IMR-90 (cell line): Measurements from ENCODE around the gene CLEC3A. TPM values are rescaled to one million over a fixed set of nuclear protein-coding genes. Genes with fewer than 3 reads are reported as not detected.

Experiments used
- ATAC-seq: fragments of 200-7000 bp; cut with Tn5 transposase; 2 replicates; pipeline ENCODE4 v1.9.1; 2020; ENCODE audit warnings: low read depth, mild to moderate bottlenecking, moderate library complexity
- BruUV-seq: library from RNA; stranded (reverse); fragments of 400-500 nt; replicated peaks from 2 replicates; lab custom pipeline; 2021; lab: Mats Ljungman, UMichigan
- CTCF ChIA-PET: fragments of 300-600 bp; formaldehyde crosslinking; extraction: SDS; loops from one replicate; lab custom pipeline; 2021; ENCODE audit warnings: antibody characterized with exemption; lab: Yijun Ruan, JAX
- POLR2A ChIA-PET: fragments of 300-600 bp; sonication (Branson Sonifier 250); formaldehyde crosslinking; loops from one replicate; lab custom pipeline; 2022; ENCODE audit warnings: antibody characterized with exemption; ENCODE audit not compliant: unreplicated experiment; lab: Charles Lee
- DNase-seq: peaks from one replicate; pipeline ENCODE4 v3.0.0; 2013
- H2AFZ ChIP-seq: replicated peaks from 2 replicates; pipeline ENCODE3; 2013; ENCODE audit warnings: low read length, mild to moderate bottlenecking; ENCODE audit not compliant: poor library complexity
- H2AK5ac ChIP-seq: 2 replicates; pipeline ENCODE4 v1.6.1; 2013; ENCODE audit warnings: low read depth, low read length, inconsistent platforms
- H2AK9ac ChIP-seq: replicated peaks from 2 replicates; pipeline ENCODE3; 2013; ENCODE audit warnings: mild to moderate bottlenecking, low read depth, low read length, moderate library complexity; ENCODE audit not compliant: poor library complexity
- H2BK120ac ChIP-seq: 2 replicates; pipeline ENCODE4 v1.6.1; 2013; ENCODE audit warnings: low read depth, low read length, inconsistent platforms
- H2BK15ac ChIP-seq: 3 replicates; pipeline ENCODE4 v1.6.1; 2013; ENCODE audit warnings: low read depth, low read length, inconsistent platforms
- H2BK20ac ChIP-seq: 2 replicates; pipeline ENCODE4 v1.6.1; 2013; ENCODE audit warnings: low read depth, mild to moderate bottlenecking, inconsistent platforms, low read length, moderate library complexity
- H2BK5ac ChIP-seq: 2 replicates; pipeline ENCODE4 v1.6.1; 2013; ENCODE audit warnings: mild to moderate bottlenecking, low read depth, low read length, inconsistent platforms; ENCODE audit not compliant: poor library complexity, severe bottlenecking
- H3K14ac ChIP-seq: replicated peaks from 2 replicates; pipeline ENCODE4 v1.6.1; 2013; ENCODE audit warnings: low read depth, low read length, inconsistent platforms
- H3K18ac ChIP-seq: 2 replicates; pipeline ENCODE4 v1.6.1; 2013; ENCODE audit warnings: low read depth, low read length, control low read depth
- H3K23ac ChIP-seq: 2 replicates; pipeline ENCODE4 v1.6.1; 2013; ENCODE audit warnings: low read depth, low read length, inconsistent platforms
- H3K27ac ChIP-seq: 2 replicates; pipeline ENCODE4 v1.5.1; 2013; ENCODE audit warnings: mild to moderate bottlenecking, control low read depth, low read length; ENCODE audit not compliant: insufficient read depth
- H3K27me3 ChIP-seq: 2 replicates; pipeline ENCODE4 v1.6.1; 2013; ENCODE audit warnings: low read length; ENCODE audit not compliant: control insufficient read depth, insufficient read depth
- H3K36me3 ChIP-seq: 2 replicates; pipeline ENCODE4 v1.6.1; 2013; ENCODE audit warnings: low read length, mixed read lengths; ENCODE audit not compliant: control insufficient read depth, insufficient read depth
- H3K4ac ChIP-seq: 2 replicates; pipeline ENCODE4 v1.6.1; 2013; ENCODE audit warnings: low read depth, low read length, inconsistent platforms
- H3K4me1 ChIP-seq: 2 replicates; pipeline ENCODE4 v1.6.1; 2013; ENCODE audit warnings: low read length, mixed read lengths; ENCODE audit not compliant: control insufficient read depth, insufficient read depth
- H3K4me2 ChIP-seq: 2 replicates; pipeline ENCODE4 v1.6.1; 2013; ENCODE audit warnings: low read depth, mild to moderate bottlenecking, control low read depth, low read length, moderate library complexity
- H3K4me3 ChIP-seq: 2 replicates; pipeline ENCODE4 v1.5.1; 2013; ENCODE audit warnings: low read depth, mild to moderate bottlenecking, control low read depth, low read length, moderate library complexity; ENCODE audit not compliant: insufficient read depth
- H3K56ac ChIP-seq: 2 replicates; pipeline ENCODE4 v1.6.1; 2013; ENCODE audit warnings: low read length, inconsistent platforms; ENCODE audit not compliant: insufficient read depth; ENCODE audit errors: extremely low read depth
- H3K79me1 ChIP-seq, 2 experiments: 2 replicates each; pipeline ENCODE4 v1.6.1; 2013; ENCODE audit warnings: low read length in 2 of 2, inconsistent platforms in 1 of 2, low read depth in 1 of 2
- H3K9ac ChIP-seq: 2 replicates; pipeline ENCODE4 v1.6.1; 2013; ENCODE audit warnings: low read depth, low read length, control low read depth
- H3K9me1 ChIP-seq: 2 replicates; pipeline ENCODE4 v1.6.1; 2013; ENCODE audit warnings: low read length, inconsistent platforms; ENCODE audit not compliant: insufficient read depth
- H3K9me3 ChIP-seq: 2 replicates; pipeline ENCODE4 v1.6.1; 2013; ENCODE audit warnings: low read length; ENCODE audit not compliant: control insufficient read depth, insufficient read depth
- H4K20me1 ChIP-seq: 2 replicates; pipeline ENCODE4 v1.6.1; 2013; ENCODE audit warnings: low read length, inconsistent platforms; ENCODE audit not compliant: insufficient read depth
- H4K5ac ChIP-seq: 2 replicates; pipeline ENCODE4 v1.6.1; 2013; ENCODE audit warnings: mild to moderate bottlenecking, low read depth, low read length, control low read depth
- H4K8ac ChIP-seq, 2 experiments: 2 replicates each; pipeline ENCODE4 v1.6.1; 2013; ENCODE audit warnings: low read depth in 2 of 2, low read length in 2 of 2, control low read depth in 1 of 2, inconsistent platforms in 1 of 2
- H4K91ac ChIP-seq: 2 replicates; pipeline ENCODE4 v1.6.1; 2013; ENCODE audit warnings: low read depth, low read length, inconsistent platforms; ENCODE audit not compliant: insufficient read depth
- CHD1 ChIP-seq: IDR thresholded peaks from 2 replicates; pipeline ENCODE4 v1.6.1; 2012; ENCODE audit warnings: low read depth, low read length, improper control_type of control experiment
- FOS ChIP-seq: fragments of 150-350 bp; IDR thresholded peaks from 2 replicates; pipeline ENCODE4 v1.6.1; 2016; ENCODE audit warnings: low read depth, low read length
- MAZ ChIP-seq: IDR thresholded peaks from 2 replicates; pipeline ENCODE4 v1.6.1; 2012; ENCODE audit warnings: low read depth, mild to moderate bottlenecking, low read length, improper control_type of control experiment, moderate library complexity, borderline replicate concordance
- POLR2A ChIP-seq: IDR thresholded peaks from 2 replicates; pipeline ENCODE4 v1.6.1; 2012; ENCODE audit warnings: mild to moderate bottlenecking, low read depth, low read length
- RAD21 ChIP-seq: IDR thresholded peaks from 2 replicates; pipeline ENCODE4 v1.6.1; 2012; ENCODE audit warnings: low read length, improper control_type of control experiment
- RFX5 ChIP-seq: IDR thresholded peaks from 2 replicates; pipeline ENCODE4 v1.8.0; 2012; ENCODE audit warnings: low read depth, mild to moderate bottlenecking, low read length, moderate library complexity
- SMC3 ChIP-seq: fragments of 150-350 bp; IDR thresholded peaks from 2 replicates; pipeline ENCODE4 v1.6.1; 2016; ENCODE audit warnings: low read depth, mild to moderate bottlenecking, antibody characterized with exemption, low read length, moderate library complexity
- WGBS, 2 experiments: methylation state at CpG; one replicate each; pipeline versions ENCODE4 v1.1.5 to v1.1.7; 2013; ENCODE audit warnings: missing lambda C conversion rate in 2 of 2; ENCODE audit not compliant: insufficient read length in 1 of 2; ENCODE audit errors: extremely low coverage in 2 of 2; 5-methylcytosine and 5-hydroxymethylcytosine counted together
- dilution Hi-C: fragments of 300-500 bp; cut with HindIII; formaldehyde crosslinking; loops from one replicate; pipeline ENCODE4 v1.14.3; 2018; ENCODE audit warnings: low sequenced_read_pairs; ENCODE audit not compliant: unreplicated experiment
- in situ Hi-C: fragments of 300-500 bp; cut with MboI; formaldehyde crosslinking; loops from 3 replicates; pipeline ENCODE4 v1.14.3; 2019; ENCODE audit warnings: low sequenced_read_pairs, inconsistent platforms, mixed read lengths
- intact Hi-C: fragments of 100-400 bp; cut with micrococcal nuclease; formaldehyde crosslinking; loops from 2 replicates; pipeline ENCODE4 v1.10.0; 2022
- polyA plus RNA-seq, 3 experiments: library from polyadenylated mRNA; depleted of rRNA; stranded (reverse); fragments of >200 nt; gene quantifications; 2 replicates each; pipeline ENCODE4 v1.2.3, GENCODE V29; 2012; ENCODE audit warnings: low replicate concordance in 1 of 3
- total RNA-seq: library from RNA; depleted of rRNA; stranded (reverse); fragments of >200 nt; gene quantifications from 2 replicates; pipeline ENCODE4 v1.2.3, GENCODE V29; 2012
- TF ChIP-seq, protein P1 (sequence below): conservative IDR thresholded peaks from 2 replicates; pipeline ENCODE4 v1.5.1; 2012; ENCODE audit warnings: mild to moderate bottlenecking, low read depth, low read length, improper control_type of control experiment

The CLEC3A gene
- total and polyA plus RNA-seq, 2 of the 4 experiments (the other 2 are of a cell fraction) = not detected

DNA sequence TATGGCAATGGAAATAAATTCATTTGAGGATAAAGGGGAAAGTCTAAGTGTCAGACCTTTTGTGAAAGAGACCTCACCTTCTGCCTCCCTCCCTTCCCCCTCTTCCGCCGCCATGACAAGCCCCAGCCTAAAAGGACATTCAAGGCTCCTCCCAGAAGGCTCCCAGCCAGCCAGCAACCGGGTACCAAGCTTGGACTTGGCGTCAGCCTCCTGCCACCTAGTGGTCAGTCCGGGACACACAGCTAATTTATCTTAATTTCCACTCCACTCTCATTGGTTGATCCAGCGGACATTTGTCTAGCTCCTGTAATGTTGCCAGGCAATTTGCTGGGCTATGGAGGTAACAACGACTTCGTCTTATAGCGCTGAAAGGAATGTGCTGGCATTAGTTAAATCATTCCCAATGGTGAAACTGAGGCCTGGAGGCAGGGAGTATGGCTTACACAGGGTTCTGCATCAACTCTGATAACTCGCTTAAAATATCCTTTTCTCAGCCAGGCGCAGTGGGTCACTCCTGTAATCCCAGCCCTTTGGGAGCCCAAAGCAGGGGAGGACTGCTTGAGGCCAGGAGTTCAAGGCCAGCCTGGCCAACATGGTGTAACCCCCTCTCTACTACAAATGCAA is 19.3 kb upstream of the CLEC3A start:
- no peak overlapping the region for H2AK9ac ChIP-seq
- no peak overlapping the region for H3K23ac ChIP-seq
- no peak overlapping the region for H3K4ac ChIP-seq
- no peaks in the 10 kb centered on the region for H3K4me1 ChIP-seq
- no peaks in the 10 kb centered on the region for H3K9me1 ChIP-seq
- H3K56ac ChIP-seq = no peak overlapping the region
- dilution Hi-C loops = no loop called here
- H3K14ac ChIP-seq = no peak overlapping the region
- no peak overlapping the region for H2BK20ac ChIP-seq
- no peak overlapping the region for H4K5ac ChIP-seq
- CTCF ChIA-PET = interaction anchor here (0.6 to 2.5 kb wide), 20 partner anchors 8 to 420 kb away, joined by 3 to 13 read pairs (median 4); no protein-coding TSS in a partner anchor
- peaks cover 4% of the 10 kb centered on the region for H3K27me3 ChIP-seq
- H2AFZ ChIP-seq = peak overlapping the region; percentile 24
- no peak overlapping the region for H4K91ac ChIP-seq
- DNase-seq = peak; percentile 90
- H2BK5ac ChIP-seq = no peak overlapping the region
- ATAC-seq = peak; percentile 98
- H3K4me2 ChIP-seq = no peak overlapping the region
- in situ Hi-C loops = loop anchor here (25.0 kb wide), 1 partner anchor 766 kb away; no protein-coding TSS in a partner anchor
- BruUV-seq = no TSS peak
- peak; percentile 95 for TF ChIP-seq RAD21
- no peak for TF ChIP-seq FOS
- TF ChIP-seq MAZ = peak; percentile 27; the same call in 1 of the 2 replicates
- TF ChIP-seq CHD1 = no peak
- TF ChIP-seq SMC3 = peak; percentile 87
- no peak for TF ChIP-seq POLR2A
- 0 out of 2 replicates have a peak, but pooled peaks have one; percentile 32 for TF ChIP-seq RFX5
- TF ChIP-seq, protein P1, sequence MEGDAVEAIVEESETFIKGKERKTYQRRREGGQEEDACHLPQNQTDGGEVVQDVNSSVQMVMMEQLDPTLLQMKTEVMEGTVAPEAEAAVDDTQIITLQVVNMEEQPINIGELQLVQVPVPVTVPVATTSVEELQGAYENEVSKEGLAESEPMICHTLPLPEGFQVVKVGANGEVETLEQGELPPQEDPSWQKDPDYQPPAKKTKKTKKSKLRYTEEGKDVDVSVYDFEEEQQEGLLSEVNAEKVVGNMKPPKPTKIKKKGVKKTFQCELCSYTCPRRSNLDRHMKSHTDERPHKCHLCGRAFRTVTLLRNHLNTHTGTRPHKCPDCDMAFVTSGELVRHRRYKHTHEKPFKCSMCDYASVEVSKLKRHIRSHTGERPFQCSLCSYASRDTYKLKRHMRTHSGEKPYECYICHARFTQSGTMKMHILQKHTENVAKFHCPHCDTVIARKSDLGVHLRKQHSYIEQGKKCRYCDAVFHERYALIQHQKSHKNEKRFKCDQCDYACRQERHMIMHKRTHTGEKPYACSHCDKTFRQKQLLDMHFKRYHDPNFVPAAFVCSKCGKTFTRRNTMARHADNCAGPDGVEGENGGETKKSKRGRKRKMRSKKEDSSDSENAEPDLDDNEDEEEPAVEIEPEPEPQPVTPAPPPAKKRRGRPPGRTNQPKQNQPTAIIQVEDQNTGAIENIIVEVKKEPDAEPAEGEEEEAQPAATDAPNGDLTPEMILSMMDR = peak; percentile 99
- no peak overlapping the region for H4K8ac ChIP-seq
- no peak overlapping the region for H3K9ac ChIP-seq
- H3K9me3 ChIP-seq = no peaks in the 10 kb centered on the region
- no peak overlapping the region for H3K18ac ChIP-seq
- POLR2A ChIA-PET = no interaction called here
- H3K27ac ChIP-seq = no peak overlapping the region
- no peaks in the 10 kb centered on the region for H3K36me3 ChIP-seq
- H4K20me1 ChIP-seq = no peaks in the 10 kb centered on the region
- H2BK15ac ChIP-seq = no peak overlapping the region
- H2AK5ac ChIP-seq = no peak overlapping the region
- H3K79me1 ChIP-seq = no peaks in the 10 kb centered on the region
- H2BK120ac ChIP-seq = no peak overlapping the region
- no peak overlapping the region for H3K4me3 ChIP-seq
- intact Hi-C loops = loop anchor here (1.0 to 2.0 kb wide), 4 partner anchors 32 to 767 kb away; no protein-coding TSS in a partner anchor
- no CpG with 5 or more reads among the region's 11 CpGs for WGBS, 2 experiments
